ENCODE data around the gene TCF23.

The TCF23 gene

GRCh38 chr2:27128668-27129571 is 19.9 kb upstream of the TCF23 start:
- no peak for DNase-seq

- no peak for DNase-seq
Measured at GRCh38 chr2:27130396-27130795, 18.4 kb upstream of the TCF23 start.

DNA sequence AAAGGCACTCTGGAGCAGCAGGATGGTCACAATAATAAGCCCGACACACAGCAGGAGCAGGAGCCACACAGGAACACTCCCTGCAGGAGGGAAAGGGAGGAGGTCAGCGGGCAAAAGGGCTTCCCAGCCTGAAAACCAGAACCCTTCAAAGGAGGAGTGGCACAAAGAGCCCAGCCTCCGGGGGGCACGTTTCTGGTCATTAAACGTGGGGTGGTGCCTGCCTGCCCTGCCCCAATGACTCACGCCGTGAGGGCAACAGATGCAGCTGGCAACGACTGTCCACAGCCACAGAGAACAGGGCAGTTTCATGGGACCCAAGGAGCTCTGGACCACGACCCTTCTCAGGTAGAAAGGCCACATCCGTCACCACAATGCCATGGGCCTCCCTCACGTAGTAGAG is 17.4 kb upstream of the TCF23 start:
- no peak for DNase-seq

GRCh38 chr2:27133195-27133875 is 15.5 kb upstream of the TCF23 start:
- DNase-seq: no peak

DNA sequence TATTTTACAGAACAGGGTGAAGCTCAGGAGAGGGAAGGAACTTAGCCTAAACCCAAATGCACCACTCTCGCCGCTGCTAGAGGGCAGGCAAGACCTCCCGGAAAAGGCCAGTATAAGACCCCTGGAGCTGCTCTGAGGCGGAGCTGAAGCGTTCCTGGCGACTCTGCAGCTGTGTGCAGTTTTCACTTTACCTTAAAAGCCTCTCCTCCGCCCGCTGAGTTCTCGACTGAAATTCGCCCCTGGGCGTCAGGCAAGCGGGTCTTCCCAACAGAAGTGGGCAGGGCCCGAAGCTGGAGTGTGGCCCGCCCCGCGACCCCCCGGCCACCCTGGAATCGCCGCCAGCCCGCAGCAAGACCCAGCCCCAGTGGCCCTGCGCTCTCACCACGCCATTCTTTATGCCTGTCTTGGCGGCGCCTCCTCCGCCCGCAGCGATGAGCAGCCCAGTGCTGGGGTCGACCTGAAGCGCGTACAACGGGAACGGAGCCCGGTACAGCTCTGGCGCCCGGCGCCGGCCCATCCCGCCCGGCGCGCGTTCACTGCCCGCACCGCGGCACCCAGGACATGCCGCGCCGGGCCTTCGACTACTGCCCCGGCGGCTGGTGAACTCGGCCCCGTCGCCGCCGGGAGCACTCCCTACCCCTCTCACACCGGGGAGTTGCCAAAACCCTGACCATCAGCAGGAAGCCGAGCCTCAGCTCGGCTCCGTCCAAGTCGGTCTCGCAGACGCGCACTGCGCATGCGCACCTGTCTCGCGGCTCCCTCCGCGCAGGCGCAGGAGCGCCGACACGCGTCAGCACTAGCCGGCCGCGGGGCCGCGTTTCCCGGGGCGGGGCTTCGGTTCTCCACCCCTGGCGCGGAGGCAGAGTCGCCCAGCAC is 14.7 kb upstream of the TCF23 start, which contains the start of gene PREB:
TSS of gene PREB (minus strand) at position 732 of the 876 bp plus-strand sequence. CDS start at position 517, 215 bp downstream.
- DNase-seq: peak; percentile 96

DNA sequence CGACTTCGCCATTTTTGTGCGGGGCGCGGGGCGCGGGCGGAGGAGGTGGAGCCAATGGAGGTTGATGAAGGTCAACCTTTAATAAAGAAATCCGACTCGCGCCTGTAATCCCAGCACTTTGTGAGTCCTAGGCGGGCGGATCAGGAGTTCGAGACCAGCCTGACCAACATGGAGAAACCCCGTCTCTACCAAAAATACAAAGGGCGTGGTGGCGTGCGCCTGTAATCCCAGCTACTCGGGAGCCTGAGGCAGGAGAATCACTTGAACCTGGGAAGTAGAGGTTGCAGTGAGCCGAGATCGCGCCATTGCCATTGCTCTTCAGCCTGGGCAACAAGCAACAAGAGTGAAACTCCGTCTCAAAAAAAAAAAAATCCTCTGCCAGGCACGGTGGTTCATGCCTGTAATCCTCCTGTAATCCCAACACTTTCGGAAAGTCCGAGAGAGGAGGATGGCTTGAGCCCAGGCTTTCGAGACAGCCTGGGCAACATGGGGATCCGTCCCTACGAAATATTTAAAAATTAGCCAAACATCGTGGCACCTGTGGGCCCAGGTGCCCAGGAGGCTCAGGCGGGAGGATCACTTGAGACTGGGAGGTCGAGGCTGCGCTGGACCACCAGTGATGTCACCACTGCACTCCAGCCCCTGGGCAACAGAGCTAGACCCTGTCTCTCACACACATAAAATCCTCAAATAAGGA is 13.9 kb upstream of the TCF23 start:
- DNase-seq: no peak

DNA sequence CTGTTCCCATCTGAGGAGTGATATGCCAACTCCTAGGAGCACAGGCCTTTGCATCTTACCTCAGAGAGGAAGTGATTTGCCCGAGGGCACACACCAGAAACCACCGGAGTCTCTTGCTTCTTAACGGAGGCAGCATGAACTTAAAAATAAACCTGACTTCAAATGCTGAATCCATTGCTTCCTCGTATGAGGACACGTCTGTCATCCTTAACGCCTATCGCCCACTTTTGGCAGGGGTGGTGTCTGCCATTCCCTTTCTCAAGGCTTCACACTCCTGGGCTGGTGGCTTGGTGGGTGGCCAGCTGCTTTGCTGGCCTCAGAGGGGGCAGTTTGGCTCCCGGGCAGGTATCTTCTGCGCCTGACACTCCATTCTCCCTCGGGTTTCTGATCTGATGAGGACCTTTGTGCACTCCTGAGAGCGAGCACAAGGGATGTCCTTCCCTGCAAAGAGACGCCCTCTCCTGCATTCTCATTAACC is 13.3 kb upstream of the TCF23 start:
- no peak for DNase-seq

DNA sequence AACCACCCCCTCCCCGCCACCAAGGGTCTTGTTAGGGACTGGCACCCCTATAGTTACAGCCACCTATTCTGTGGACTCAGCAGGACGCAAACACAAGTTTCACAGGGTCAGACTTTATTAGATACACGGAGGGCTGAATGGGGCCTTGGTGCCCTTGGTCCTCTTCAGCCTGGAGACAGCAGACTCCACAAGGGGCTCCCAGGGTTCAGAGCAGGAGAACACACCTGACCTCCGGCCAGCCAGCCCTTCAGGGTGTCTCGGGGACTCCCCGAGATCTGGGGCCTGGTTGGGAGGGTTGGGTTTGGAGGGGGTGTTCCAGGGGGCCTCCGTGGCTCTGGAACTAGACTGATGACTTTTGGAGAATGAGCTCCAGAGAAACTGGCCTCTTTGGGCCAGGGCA is 12.1 kb upstream of the TCF23 start:
- DNase-seq: no peak

DNA sequence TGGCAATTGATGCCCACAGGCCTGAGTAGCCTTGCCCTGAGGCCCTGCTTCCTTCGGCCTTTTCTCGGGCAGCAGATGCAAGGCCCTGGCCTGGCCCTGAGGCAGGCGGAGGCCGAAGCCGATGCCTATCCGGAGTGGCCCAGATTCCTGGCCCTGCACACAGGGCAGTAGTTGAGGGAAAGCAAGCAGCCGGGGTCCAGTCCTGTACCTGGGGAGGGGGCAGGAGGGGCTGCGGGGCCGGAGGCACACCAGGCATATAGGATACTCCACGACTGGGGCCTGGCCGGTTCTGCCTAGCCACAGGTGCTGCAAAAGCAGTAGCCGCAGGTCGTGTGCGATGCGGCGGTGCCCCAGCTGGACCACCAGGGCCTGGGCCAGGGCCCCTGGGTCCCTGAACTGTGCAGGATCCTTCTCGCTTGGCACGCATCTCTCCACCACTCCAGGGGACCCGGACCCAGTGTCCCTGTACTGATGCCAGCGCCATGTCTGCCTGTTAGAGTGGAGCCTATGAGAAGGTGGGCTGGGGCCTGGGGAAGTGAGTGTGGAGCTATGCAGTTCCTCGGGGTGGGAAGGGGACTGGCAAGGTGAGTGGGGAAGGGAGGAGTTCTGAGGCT is 11.4 kb upstream of the TCF23 start:
- DNase-seq: no peak

GRCh38 chr2:27138111-27138510 is 10.7 kb upstream of the TCF23 start:
- no peak for DNase-seq

GRCh38 chr2:27139310-27139709 is 9.5 kb upstream of the TCF23 start, which contains the start of gene PRR30:
PRR30 (minus strand) TSS chr2:27139410; CDS start chr2:27138329, 1,081 bp downstream.
- DNase-seq: no peak

DNA sequence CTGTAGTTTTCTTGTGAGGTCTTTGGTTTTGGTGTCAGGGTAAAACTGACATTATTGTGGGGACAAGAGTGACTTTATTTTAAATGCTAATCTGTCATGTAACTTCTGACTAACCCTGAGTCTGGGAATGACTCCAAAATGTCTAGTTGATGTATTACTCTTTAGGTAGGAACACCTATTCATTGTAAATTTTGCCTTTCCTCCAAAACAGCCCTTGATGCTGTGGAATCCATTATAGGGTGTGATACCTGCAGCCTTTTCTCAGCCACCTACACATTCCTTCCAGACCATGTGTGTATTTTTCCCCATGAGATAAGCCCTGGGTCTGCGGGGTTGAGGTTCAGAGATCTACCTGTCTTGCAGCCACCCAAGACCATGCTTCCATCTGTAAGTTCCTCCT is 5.5 kb upstream of the TCF23 start:
- DNase-seq: no peak

DNA sequence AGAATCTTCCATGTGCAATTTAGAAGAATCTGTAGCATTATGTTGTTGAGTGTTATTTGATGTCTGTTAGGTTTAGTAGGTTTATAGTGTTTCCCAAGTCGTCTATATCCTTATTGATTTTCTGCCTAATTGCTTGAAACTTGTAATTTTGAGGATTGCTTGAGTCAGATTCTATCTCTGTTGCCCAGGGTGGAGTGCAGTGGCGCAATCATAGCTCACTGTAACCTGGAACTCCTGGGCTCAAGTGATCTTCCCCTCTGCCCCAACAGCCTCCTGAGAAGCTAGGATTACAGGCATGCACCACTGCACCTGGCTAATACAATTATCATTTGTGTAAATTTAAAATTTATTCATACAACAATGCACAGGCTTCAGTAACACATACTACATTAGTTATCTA is 3.1 kb upstream of the TCF23 start:
- no peak for DNase-seq

GRCh38 chr2:27147935-27148334 is 869 bp upstream of the TCF23 start:
- DNase-seq: no peak

- no peak for DNase-seq
Measured at GRCh38 chr2:27149570-27150405, 984 bp downstream of the TCF23 start.

DNA sequence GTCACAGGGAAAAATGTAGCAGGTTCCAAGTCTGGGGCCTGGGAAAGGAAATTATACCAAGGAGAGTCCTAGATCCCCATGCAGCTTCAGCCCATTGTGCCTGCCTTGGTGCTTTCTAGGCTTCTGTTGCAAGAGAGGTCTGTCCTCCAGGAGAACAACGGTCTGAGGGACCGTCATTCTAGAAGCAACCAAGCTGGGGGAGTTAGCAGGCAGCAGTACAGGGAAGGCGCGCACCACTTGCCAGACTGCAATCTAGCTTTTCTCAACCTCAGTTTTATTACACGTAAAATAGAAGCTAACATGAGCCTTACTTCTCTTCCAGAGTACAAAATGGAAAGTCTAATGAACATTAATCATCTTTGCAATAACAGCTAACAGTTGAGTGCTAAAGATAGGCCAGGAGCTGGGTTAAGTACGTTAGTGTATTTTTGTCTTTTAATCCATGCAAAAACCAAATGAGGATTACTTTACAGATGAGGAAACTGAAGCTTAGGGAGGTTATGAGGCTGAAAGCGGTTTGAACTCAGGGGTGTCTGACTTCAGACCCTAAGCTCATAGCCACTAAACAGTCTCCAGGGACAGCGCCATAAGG is 1.9 kb downstream of the TCF23 start:
- no peak for DNase-seq

GRCh38 chr2:27152102-27152795 is 3.4 kb downstream of the TCF23 start:
- no peak for DNase-seq

DNA sequence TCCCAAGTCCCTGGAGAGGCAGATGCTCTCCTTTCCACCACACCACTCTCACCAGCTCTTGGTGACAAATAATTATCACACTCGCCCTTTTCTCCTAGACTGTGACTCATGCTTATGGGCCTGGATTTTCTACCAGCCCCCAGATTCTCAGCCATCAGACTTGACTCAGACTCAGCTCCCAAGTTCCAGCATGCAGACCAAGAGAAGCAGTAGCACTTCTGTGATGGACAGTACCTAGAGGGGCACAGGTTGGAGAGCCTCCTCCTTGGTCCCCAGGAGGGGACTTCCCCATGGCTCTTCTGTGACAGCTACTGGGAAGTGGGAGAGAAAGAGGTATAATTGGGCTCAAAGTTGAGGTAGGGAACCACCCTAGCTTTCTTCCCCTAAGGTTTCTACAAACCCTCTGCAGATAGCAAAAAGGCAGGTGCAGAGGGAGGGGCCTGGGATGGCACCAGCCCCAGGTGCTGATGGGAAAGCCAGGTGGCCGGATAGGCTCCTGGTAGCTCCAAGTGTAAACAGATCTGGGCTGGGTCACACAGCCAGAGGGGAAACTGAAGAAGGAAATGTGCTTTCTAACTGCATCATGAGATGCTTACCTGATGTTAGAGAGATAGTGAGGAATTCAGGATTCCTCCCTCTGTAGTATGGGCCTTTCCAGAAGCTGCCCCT is 4.1 kb downstream of the TCF23 start:
- no peak for DNase-seq

DNA sequence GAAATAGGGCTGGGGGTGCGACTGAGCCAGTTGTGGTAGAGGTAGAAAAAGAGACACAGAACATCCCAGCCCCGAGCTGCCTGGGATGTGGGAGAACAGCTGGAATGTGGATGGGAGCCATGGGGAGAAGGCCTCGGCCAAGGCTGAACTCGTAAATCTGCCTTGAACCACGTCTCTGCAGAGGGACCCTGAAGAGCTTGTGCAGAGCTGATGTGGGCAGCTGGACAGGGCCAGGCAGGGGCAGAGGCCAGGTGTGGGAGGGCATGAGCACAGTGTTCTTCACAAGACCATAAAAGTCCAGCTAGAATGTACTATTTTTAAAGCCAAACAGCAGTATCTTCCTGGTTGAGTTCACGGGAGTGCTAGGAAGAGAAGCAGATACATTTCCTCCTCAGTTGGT is 5.7 kb downstream of the TCF23 start:
- no peak for DNase-seq

All from T1000 (cell line).